HUES64 (cell line): Measurements from ENCODE around the gene DCAF5.

Experiments
- H3K27ac ChIP-seq: 2 replicates; pipeline ENCODE4 v1.7.0; 2013; ENCODE audit warnings: low read depth, low read length, inconsistent platforms
- H3K27me3 ChIP-seq: 2 replicates; pipeline ENCODE4 v1.6.1; 2013; ENCODE audit warnings: mild to moderate bottlenecking, low read length; ENCODE audit not compliant: insufficient read depth
- H3K36me3 ChIP-seq: 2 replicates; pipeline ENCODE4 v1.6.1; 2013; ENCODE audit warnings: mild to moderate bottlenecking, low read length; ENCODE audit not compliant: insufficient read depth
- H3K4me1 ChIP-seq: 2 replicates; pipeline ENCODE4 v1.6.1; 2013; ENCODE audit warnings: mild to moderate bottlenecking, low read length, moderate library complexity; ENCODE audit not compliant: insufficient read depth
- H3K4me3 ChIP-seq: 2 replicates; pipeline ENCODE4 v1.5.1; 2013; ENCODE audit warnings: mild to moderate bottlenecking, low read length, moderate library complexity
- H3K9ac ChIP-seq: 2 replicates; pipeline ENCODE4 v1.6.1; 2013; ENCODE audit warnings: mild to moderate bottlenecking, low read depth, low read length
- H3K9me3 ChIP-seq: 2 replicates; pipeline ENCODE4 v1.6.1; 2013; ENCODE audit warnings: low read depth, low read length; ENCODE audit not compliant: insufficient read depth
- WGBS: fragments of 150-250, 120-280 bp; methylation state at CpG from one replicate; pipeline ENCODE4 v1.1.7; 2013; ENCODE audit warnings: missing lambda C conversion rate; 5-methylcytosine and 5-hydroxymethylcytosine counted together

DCAF5 gene

DNA sequence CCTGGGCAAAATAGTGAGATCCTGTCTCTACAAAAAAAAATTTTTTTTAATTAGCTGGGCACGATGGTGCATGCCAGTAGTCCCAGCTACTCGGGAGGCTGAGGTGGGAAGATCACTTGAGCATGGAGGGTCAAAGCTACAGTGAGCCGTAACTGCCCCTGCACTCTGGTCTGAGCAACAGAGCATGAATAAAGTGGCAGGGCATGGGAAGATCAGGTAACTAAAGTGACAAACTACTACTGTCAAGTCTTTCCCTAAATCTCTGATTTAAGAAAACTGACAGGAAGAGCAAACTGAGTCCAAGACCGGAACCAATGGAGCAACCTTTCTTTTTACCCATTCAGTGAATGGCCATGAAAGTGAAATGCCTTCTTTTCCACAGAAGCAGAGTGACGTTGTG lies 10.8 kb downstream of the DCAF5 start:
- no peaks in the 10 kb centered on the region for H3K36me3 ChIP-seq
- H3K9me3 ChIP-seq, result no peaks in the 10 kb centered on the region
- H3K4me1 ChIP-seq, result peaks cover 23% of the 10 kb centered on the region
- 98% methylated on average over 5 of the region's 5 CpGs for WGBS
- no peak overlapping the region for H3K4me3 ChIP-seq
- no peak overlapping the region for H3K27ac ChIP-seq
- H3K27me3 ChIP-seq, result no peaks in the 10 kb centered on the region
- H3K9ac ChIP-seq, result no peak overlapping the region

DNA sequence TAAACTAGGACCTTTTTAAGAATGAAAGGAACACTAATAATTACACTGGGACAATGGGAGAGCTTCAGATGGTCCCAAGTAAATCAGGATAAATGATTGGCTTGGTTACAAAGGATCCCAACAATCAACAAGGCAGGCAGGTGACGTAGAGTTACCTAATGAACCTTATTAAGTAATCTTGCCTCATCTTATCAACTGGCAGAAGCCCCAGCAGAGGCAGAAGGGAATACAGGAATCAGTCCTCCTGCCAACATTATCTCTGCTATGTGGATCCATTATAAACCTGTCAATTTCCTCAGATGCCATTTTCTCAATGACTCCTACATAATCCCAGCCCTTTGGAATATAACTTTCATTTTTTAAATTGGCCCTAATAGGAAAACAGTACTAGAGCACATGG lies 11.4 kb downstream of the DCAF5 start:
- Histone ChIP-seq H3K36me3 (no peaks in the 10 kb centered on the region), H3K27ac (no peak overlapping the region), H3K4me3 (no peak overlapping the region), H3K4me1 (peaks cover 23% of the 10 kb centered on the region), H3K9me3 (no peaks in the 10 kb centered on the region), H3K9ac (no peak overlapping the region), H3K27me3 (no peaks in the 10 kb centered on the region)
- 100% methylated on average over 1 of the region's 1 CpG for WGBS

DNA sequence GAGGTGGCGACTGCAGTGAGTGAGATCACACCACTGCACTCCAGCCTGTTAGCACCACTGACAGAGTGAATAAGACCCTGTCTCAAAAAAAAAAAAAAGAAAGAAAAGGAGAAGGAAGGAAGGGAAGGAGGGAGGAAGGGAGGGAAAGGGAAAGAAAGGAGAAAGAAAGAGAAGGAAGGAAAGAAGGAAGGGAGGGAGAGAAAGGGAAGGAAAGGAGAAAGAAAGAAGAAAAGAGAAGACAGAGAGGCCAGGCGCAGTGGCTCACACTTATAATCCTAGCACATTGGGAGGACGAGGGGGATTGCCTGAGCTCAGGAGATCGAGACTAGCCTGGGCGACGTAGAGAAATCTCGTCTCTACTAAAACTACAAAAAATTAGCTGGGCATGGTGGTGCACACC lies 13.2 kb downstream of the DCAF5 start:
- WGBS, result 81% methylated on average over 7 of the region's 7 CpGs
- Histone ChIP-seq H3K4me3 (no peak overlapping the region), H3K36me3 (no peaks in the 10 kb centered on the region), H3K27ac (no peak overlapping the region), H3K4me1 (peaks cover 23% of the 10 kb centered on the region), H3K9ac (no peak overlapping the region), H3K27me3 (no peaks in the 10 kb centered on the region), H3K9me3 (no peaks in the 10 kb centered on the region)

- peak overlapping the region; percentile 0; the same call in 1 of the 2 replicates for H3K27ac ChIP-seq
- H3K4me3 ChIP-seq, result no peak overlapping the region
- H3K27me3 ChIP-seq, result no peaks in the 10 kb centered on the region
- no peak overlapping the region; the same call in 1 of the 2 replicates for H3K9ac ChIP-seq
- 81% methylated on average over 2 of the region's 2 CpGs for WGBS
- peaks cover 23% of the 10 kb centered on the region for H3K4me1 ChIP-seq
- no peaks in the 10 kb centered on the region for H3K36me3 ChIP-seq
- no peaks in the 10 kb centered on the region for H3K9me3 ChIP-seq
Measured at GRCh38 chr14:69137843-69138535, 14.9 kb downstream of the DCAF5 start.

DNA sequence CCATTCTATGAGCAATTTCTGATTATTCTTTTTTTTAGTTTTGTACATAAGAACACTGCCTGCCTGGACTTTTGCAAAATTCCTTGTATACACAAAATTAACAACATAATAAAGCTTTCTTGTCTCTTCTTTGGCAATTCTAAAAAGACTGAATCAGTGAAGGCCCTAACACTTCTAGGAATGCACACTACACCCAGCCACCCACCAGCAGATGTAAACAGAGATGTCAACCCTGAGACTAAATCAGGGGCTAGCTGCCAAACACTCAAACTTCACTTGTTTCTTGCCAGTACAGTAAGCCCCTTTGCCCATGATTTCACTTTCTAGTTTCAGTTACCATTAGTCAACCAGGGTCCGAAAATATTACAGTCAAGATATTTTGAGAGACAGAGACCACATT lies 15.5 kb downstream of the DCAF5 start:
- 75% methylated on average over 1 of the region's 1 CpG for WGBS
- Histone ChIP-seq H3K36me3 (no peaks in the 10 kb centered on the region), H3K9ac (no peak overlapping the region), H3K27ac (no peak overlapping the region), H3K4me1 (peaks cover 18% of the 10 kb centered on the region), H3K4me3 (no peak overlapping the region), H3K27me3 (no peaks in the 10 kb centered on the region), H3K9me3 (no peaks in the 10 kb centered on the region)

DNA sequence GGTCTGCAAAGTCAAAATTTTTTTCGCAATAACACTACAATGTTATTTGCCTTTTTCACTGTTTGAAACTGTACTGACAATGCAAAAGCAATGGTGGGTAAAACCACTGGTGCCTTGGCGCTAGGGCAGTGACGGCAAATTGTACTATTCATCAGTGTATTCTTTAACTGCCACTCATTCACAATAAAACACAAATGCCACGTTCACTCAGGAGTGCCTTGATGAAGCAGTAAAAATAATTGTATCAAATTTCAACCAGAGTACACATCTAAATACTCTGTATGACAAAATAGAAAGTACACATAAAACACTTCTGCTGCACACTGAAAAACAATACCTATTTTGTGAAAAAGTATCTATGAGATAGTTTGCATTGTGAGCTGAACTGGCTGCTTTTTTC lies 17.8 kb downstream of the DCAF5 start:
- Histone ChIP-seq H3K9ac (no peak overlapping the region), H3K27ac (no peak overlapping the region), H3K4me1 (peaks cover 20% of the 10 kb centered on the region), H3K9me3 (no peaks in the 10 kb centered on the region), H3K4me3 (no peak overlapping the region), H3K27me3 (no peaks in the 10 kb centered on the region), H3K36me3 (no peaks in the 10 kb centered on the region)
- WGBS, result 94% methylated on average over 4 of the region's 4 CpGs

DNA sequence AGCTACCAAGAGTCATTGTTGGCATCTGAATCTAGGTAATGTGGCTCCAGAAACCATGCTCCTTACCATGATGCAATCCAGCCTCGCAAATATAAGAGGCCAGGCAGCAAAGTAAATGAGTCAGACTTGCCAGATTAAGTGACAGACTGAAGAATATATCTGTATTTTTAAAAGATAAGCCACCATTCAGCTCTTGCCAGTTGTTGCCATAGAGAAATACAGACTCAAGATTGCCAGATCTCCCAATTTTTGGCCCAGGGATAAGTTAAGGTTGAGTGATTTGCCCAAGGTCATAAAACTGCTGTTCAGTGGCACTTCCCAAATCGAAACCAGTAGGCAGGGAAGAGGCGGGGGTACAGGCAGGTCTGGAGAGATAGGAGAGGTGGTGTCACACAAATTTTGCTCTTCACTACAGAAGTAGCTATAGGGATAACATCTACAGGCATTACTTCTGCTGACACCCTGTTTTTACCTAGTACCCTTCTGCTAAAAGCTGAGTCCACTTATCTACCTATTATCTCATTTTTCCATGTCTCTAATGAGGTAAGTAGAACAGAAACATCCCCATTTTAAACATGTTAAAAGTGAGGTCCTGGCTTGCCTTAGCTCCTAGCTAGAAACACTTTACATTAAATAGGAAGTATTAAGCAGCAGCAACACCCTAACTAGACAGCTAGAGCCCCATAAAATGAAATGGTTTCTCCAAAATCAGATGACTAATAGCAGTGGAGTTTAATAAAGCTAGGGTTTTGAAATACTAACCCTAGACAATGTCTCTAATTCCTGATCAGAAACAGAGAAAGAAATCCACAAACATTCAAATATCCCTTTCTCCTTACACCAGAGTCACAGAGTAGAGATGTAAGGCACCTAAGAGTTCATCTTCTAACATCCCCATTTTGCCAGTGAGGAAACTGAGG lies 19.5 kb downstream of the DCAF5 start:
- Histone ChIP-seq H3K36me3 (no peaks in the 10 kb centered on the region), H3K4me1 (peaks cover 23% of the 10 kb centered on the region), H3K9ac (0 out of 2 replicates have a peak overlapping the region, but pooled peaks have one; percentile 23), H3K27ac (no peak overlapping the region), H3K9me3 (no peaks in the 10 kb centered on the region), H3K4me3 (no peak overlapping the region), H3K27me3 (no peaks in the 10 kb centered on the region)
- WGBS, result 87% methylated on average over 3 of the region's 3 CpGs

DNA sequence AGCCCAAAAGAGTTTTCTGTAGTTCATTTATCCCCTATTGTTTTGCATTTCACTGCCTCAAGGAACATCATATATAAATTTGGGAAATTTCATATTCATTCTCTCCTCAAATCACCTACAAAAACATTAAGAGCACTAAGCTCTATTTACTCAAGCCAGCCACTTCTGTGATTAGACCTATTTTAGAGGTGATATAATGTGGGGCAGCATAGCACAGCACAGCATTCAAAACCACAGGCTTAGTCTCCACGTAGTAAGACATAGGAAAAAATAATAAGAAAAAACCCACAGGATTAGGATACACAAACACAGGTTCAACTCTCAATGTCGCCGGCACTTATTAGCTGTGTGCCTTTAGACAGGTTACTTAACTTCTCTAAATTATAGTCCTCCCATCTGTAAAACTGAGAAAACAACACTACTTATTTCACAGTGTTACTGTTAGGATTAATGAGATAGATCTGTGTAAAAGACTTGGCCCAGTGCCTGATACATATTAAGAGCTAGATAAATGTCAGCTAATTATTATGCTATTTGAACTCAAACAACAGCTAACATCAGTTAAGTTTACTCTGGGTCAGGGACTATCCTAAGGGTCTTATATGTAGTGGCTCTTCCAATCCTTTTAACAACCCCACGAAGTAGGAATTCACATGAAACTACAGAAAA lies 20.3 kb downstream of the DCAF5 start:
- Histone ChIP-seq H3K4me1 (peaks cover 15% of the 10 kb centered on the region), H3K27me3 (no peaks in the 10 kb centered on the region), H3K9me3 (no peaks in the 10 kb centered on the region), H3K4me3 (no peak overlapping the region), H3K9ac (no peak overlapping the region), H3K27ac (no peak overlapping the region), H3K36me3 (no peaks in the 10 kb centered on the region)
- 95% methylated on average over 4 of the region's 4 CpGs for WGBS

DNA sequence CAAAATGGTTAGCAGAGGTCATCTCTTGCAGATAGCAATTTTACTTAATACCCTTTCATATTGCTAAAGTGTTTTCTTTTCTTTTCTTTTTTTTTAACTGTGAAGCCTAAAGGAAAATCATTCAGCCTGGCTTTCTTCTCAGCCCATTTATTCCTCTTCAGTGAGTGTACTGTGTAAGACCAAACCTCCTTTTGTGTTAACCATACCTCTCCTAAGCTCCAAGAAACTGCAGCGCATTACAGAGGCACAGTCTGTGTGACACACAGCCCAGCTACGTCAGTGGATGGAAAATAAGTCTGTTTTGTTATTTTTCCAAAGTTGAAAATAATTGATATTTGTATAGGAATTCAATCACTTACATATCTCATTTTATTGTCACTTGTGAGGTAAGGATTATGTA lies 21.7 kb downstream of the DCAF5 start:
- Histone ChIP-seq H3K4me3 (no peak overlapping the region), H3K36me3 (no peaks in the 10 kb centered on the region), H3K4me1 (peaks cover 10% of the 10 kb centered on the region), H3K27me3 (no peaks in the 10 kb centered on the region), H3K27ac (no peak overlapping the region), H3K9ac (no peak overlapping the region), H3K9me3 (no peaks in the 10 kb centered on the region)
- WGBS, result 92% methylated on average over 2 of the region's 2 CpGs

DNA sequence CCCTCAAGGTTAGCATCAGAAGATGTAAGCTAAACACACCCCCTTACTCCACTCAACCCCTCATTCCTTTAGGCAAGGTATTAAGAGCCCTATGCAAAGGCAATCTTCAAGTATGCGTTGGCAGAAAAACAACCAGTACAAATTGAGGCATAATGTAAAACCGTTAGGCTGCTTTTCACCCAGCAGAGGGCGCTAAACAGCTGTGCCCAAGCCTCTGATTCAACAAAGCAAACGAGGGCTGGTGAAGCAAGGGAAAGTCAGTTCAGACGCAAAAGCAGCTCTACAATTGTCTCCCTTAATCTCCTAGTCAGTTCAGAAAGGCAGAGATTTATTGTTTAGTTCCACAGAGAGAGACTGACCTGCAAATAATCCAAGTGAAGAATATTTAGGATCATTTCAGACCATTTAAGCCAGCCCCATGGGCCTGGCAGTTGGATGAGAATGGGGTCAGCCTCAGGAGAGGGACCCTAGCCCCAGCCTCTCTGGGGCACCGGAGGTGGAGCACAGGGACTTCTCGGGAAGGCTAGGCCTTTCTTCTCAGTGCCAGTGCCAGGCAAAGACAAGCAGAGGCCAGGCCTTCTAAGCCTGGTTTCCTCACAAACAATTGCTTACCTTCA lies 23.5 kb downstream of the DCAF5 start:
- H3K27me3 ChIP-seq, result no peaks in the 10 kb centered on the region
- H3K9me3 ChIP-seq, result no peaks in the 10 kb centered on the region
- WGBS, result 21% methylated on average over 7 of the region's 7 CpGs
- H3K4me3 ChIP-seq, result no peak overlapping the region
- H3K36me3 ChIP-seq, result no peaks in the 10 kb centered on the region
- peak overlapping the region; percentile 43; the same call in 1 of the 2 replicates for H3K27ac ChIP-seq
- peaks cover 10% of the 10 kb centered on the region for H3K4me1 ChIP-seq
- H3K9ac ChIP-seq, result peak overlapping the region; percentile 7; the same call in 1 of the 2 replicates
